PC-9 (cell line): Measurements from ENCODE around the gene P2RX6.

ENCODE experiments used
- EZH2 ChIP-seq: fragments of 200-600 bp; sonication (generic); IDR thresholded peaks from 2 replicates; pipeline ENCODE4 v1.8.0; 2017; ENCODE audit warnings: antibody characterized with exemption, low read depth
- TF ChIP-seq, protein P1 (sequence below): fragments of 200-600 bp; sonication (generic); conservative IDR thresholded peaks from 2 replicates; pipeline ENCODE4 v1.6.1; 2017; ENCODE audit warnings: mixed run types, antibody characterized with exemption, mild to moderate bottlenecking, moderate library complexity

DNA sequence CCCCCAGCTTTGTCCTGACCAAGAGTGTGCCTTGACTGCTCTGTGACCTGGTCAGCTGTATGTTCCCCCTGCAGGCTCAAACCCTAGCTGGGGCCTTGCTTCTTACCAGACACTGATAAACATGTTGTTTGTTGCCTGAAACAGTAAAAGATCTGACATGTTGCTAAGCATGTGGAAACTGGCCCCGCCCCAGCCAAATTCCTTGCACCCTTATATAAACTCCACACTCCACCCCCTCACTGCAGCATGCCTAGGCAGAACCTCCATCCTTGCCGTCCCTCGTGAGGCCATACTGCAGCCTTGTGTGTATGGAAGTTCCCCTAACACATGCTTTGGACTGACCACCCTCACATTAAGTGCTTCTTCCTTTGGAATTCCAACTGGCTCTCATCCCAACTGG is 58.1 kb downstream of the P2RX6 start:
- TF ChIP-seq, protein P1, sequence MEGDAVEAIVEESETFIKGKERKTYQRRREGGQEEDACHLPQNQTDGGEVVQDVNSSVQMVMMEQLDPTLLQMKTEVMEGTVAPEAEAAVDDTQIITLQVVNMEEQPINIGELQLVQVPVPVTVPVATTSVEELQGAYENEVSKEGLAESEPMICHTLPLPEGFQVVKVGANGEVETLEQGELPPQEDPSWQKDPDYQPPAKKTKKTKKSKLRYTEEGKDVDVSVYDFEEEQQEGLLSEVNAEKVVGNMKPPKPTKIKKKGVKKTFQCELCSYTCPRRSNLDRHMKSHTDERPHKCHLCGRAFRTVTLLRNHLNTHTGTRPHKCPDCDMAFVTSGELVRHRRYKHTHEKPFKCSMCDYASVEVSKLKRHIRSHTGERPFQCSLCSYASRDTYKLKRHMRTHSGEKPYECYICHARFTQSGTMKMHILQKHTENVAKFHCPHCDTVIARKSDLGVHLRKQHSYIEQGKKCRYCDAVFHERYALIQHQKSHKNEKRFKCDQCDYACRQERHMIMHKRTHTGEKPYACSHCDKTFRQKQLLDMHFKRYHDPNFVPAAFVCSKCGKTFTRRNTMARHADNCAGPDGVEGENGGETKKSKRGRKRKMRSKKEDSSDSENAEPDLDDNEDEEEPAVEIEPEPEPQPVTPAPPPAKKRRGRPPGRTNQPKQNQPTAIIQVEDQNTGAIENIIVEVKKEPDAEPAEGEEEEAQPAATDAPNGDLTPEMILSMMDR = no peak
- no peak for TF ChIP-seq EZH2
